HG03045 (cell line): ENCODE data around the gene LDLRAP1.

ENCODE experiments used
- ATAC-seq: cut with Tn5 transposase; IDR thresholded peaks from one replicate; pipeline ENCODE4 v1.9.1; 2021; ENCODE audit warnings: mild to moderate bottlenecking, moderate library complexity; ENCODE audit not compliant: unreplicated experiment

The LDLRAP1 gene

DNA sequence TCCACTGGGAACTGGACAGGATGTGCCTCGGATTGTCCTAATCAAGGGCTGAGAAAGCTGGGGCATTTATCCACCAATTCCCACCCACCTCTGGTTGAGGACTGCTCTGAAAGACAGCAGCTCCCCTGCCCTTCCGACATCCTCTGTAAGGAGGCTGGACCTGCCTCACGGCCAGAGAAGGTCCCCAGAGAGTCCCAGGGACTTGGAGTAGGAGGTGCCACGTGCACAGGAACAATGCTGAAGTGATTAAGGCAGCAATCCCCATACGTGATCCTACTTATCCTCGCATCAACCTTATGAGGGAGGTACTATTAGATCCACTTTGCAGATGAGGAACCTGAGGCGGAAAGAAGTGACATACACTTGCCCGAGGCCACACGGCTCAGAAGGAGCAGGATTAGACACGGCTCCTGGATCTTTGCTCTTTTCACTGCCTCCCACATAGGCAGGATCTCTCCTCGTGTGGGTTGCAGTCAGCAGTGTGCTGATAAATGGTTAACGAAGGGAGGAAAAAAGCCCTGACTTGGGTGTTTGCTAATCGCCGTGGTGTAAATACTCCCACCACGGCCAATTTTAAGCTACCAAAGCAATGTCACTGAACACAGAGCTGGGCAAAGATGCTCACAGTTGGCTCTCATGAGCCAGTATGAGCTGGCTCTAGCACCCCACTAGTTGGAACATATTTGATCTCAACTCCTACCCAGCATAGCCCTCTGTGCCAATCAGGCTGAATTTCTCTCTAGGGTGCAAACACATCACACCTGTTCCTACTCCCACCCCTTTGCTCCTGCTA lies 18.6 kb upstream of the LDLRAP1 start:
- ATAC-seq: no peak

GRCh38 chr1:25525361-25525688 lies 18.1 kb upstream of the LDLRAP1 start:
- no peak for ATAC-seq

GRCh38 chr1:25526753-25527152 lies 16.7 kb upstream of the LDLRAP1 start:
- no peak for ATAC-seq

- ATAC-seq: no peak
Observed at GRCh38 chr1:25527226-25527846, 16.1 kb upstream of the LDLRAP1 start.

DNA sequence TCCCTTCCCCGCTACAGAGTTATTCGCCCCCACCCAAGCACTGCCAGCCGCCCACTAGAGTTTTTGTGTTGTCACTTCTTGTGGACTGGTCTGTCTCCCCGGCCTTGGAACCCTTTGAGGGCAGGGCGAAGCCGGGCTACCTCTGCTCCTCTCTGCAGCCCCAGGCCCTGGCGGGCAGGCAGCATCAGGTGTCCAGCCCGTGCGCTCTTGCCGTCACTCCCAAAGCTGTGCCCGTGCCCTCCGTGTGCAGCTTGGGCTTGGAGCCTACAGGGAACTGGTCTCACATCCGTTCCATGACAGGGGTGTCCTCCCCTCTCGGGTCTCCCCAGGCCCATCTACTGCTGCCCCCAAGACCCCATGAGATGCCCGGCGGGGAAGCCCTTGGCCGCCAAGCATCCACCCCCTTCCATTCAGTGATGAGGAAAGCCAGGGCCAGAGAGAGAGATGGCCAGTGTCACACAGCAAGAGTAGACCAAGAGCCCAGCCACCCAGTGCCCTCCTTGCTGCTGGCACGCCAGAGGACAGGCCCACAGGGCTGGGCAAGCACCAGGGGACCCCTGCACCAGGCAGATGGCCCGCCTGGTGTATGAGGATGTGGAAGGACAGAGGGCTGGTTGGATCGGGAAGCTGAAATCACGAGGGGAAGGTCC lies 15.3 kb upstream of the LDLRAP1 start:
- ATAC-seq: no peak

GRCh38 chr1:25528881-25529517 lies 14.4 kb upstream of the LDLRAP1 start:
- ATAC-seq: no peak

- ATAC-seq: no peak
Observed at GRCh38 chr1:25529518-25530185, 13.8 kb upstream of the LDLRAP1 start.

GRCh38 chr1:25530186-25531081 lies 13.0 kb upstream of the LDLRAP1 start:
- no peak for ATAC-seq

- no peak for ATAC-seq
Observed at GRCh38 chr1:25531082-25531461, 12.3 kb upstream of the LDLRAP1 start.

- no peak for ATAC-seq
Observed at GRCh38 chr1:25532970-25533369, 10.4 kb upstream of the LDLRAP1 start.

DNA sequence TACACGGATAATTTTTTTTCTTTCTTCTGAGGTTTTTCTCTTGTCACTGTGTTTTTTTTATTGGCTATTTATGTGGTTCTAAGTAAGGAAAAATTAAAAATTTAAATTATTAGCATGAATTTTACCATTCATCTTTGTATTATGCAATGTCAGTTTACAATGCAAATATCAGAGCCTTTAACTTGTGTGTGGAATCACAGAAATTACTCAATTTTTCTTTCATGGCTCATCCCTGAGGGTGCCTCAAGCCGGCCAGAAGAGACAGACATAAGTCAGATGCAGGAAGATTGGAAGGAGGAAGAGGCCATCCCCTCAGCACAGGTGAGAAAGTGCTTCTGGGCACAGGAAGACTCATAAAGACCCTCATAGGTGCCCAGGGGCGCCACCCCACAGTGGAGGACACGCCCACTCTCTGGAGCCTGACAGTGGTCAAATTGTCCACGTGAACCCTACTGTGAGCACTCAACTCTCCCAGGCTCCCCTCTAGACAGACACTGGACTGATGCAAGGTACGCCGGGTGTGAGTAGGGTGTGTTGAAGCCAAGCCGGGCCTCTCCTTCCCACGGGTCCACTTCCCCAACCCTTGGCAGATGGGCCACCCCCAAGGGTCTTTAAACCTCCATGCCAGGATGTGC lies 9.5 kb upstream of the LDLRAP1 start:
- ATAC-seq: no peak

DNA sequence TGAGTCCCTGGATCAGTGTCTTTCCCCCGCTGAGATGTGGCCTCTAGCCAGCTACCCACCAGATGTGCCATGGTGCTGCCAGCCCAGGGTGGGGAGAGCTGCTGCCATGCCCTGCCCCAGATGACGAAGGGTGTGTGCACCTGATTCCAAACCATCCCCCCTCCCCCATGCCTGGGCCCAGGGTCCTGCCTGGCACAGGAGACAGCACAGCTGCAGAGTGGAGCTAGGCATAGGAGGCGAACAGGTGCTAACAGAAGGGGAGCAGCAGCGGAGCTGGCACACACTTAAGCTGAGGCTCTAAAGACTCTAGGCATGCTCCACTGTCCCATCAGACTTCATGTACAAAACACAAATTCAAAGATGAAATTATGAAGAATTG lies 9.0 kb upstream of the LDLRAP1 start:
- no peak for ATAC-seq

GRCh38 chr1:25536124-25536523 lies 7.3 kb upstream of the LDLRAP1 start:
- ATAC-seq: no peak

DNA sequence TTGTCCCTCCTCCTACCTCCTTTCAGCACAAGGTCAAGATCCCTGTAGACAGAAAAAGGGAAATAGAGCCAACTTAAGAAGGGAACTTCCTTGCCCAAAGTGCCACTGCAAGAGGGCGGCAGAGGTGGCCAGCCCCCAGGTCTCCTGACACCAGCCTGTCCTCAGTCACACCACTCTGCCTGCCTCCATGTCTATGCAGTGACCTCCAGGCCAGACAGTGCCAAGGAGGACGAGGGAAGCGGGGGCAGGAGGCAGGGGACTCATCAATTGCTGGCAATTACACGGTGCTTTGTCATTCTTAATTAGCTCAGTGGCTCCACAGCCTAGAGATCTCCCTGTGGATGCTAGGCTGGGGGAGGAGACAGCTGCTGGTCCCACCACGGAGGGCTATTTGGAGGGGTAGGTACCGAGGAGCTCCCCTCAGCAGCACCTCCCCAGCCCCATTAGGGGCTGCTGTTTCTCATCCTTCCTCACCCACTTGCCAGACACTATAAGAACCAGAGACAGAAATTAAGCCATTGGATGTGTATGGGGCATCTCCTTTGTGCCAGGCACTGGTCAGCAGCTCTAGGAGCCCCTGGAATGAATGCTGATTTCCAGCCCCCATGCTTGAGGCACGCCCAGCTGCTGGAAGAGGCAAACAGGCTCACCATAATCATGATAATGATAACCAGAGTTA lies 6.1 kb upstream of the LDLRAP1 start:
- no peak for ATAC-seq

DNA sequence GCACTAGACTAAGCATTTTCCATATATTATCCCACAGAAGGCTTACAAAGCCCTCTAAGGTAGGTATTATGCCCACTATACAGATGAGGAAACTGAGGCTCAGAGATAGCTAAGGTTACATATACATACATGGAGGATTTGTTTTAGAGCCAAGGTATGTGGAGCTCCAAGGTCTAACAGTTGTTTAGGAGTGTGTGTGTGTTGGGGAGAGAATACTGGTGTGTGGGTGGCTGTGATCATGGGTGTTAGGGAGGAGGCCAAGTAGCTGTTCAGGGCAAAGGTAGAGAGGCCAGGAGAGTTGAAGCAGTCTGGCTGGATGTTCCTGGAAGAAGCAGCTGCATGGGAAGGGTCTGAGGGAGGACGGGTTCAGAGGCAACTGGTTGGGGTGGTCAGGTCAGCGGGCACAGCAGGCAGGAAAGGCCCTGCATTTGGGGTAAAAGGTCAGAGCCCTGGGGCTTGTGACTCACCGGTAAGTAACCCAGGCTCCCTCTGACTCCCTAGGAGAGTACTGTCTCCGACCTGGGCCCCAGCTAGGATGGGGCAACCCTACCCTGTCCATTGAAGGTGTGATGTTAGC lies 5.1 kb upstream of the LDLRAP1 start:
- no peak for ATAC-seq

DNA sequence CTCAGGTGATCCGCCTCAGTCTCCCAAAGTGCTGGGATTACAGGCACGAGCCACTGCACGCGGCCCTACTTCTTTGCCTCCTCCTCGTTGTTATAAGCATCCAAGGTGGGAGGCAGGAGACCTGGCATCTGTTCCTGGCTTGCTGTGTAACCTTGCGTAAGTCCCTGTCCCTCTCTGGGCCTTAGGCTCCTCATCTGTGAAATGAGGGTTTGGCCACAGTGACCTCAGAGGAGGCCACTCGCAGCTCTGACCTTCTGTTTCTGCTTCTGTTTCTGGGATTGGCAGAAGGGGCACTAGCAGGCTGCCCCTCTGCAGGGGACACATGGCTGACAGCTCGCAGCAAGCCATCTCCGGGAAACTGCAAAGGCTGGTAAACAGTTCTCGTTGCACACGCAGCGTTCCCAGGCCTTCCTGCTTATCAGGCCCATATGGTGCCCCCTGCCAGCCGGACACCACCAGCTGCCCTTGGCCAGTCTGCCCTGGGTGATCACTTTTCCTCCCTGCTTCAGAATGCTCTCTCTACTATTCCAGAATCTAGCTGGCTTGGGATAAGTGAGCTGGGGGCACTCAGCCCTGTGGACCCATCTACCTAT lies 2.6 kb upstream of the LDLRAP1 start:
- ATAC-seq: no peak

GRCh38 chr1:25541425-25541824 lies 2.0 kb upstream of the LDLRAP1 start:
- ATAC-seq: no peak

DNA sequence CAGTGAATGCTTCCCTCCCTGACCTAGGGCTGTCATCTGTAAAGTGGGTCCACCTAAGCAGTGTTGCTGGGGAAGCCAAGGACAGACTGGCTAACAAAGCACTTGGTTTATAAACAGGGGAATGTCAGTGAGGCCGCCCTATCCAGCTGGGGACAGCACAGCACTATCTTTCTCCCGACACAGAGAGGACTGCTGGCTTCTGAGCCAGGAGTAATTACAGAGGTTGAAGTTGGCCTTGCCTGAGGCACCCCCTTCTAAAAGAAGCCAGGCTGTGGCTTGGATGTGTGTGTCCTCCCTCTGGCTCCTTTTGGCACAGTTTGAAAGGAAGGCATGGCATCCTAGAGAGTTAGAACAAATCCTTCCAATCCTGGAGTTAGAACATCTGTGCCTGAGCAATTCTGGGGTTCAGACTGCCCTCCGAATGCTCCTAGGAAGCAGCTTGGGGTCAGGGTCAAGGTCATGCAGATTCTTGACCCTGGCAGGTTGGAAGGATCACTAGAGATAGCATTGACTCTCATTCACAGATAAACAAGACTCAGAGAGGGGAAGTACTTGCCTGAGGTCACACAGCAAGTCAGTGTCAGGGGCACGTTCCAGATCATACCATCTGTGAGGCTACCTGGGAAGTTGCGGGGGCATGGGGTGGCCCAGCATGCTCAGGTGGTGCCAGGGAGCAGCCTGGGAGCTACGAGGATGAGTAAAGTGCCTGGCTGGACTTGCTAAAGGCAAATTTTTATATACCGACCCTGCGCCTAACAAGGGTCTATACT lies 1.3 kb upstream of the LDLRAP1 start:
- no peak for ATAC-seq
